HT-29 (cell line): ENCODE results near the gene SNX25. TPM values are rescaled to one million over a fixed set of nuclear protein-coding genes. Genes with fewer than 3 reads are reported as not detected.
"Not testable (repeated sequence)": the region's sequence is repeated elsewhere in the genome, so short reads cannot be mapped to it uniquely, and the experiment has no call there.

Experiments used
- DNase-seq: peaks from one replicate; pipeline ENCODE4 v3.0.0-alpha.2; 2015; ENCODE audit warnings: low spot score
- total RNA-seq: library from RNA; depleted of rRNA; stranded (reverse); fragments of >200 nt; shearing (Covaris generic); gene quantifications from 2 replicates; pipeline ENCODE4 v1.2.3, GENCODE V29; 2014

SNX25 gene
- total RNA-seq, 1 experiment from 2014 or later = 3.3 TPM

DNA sequence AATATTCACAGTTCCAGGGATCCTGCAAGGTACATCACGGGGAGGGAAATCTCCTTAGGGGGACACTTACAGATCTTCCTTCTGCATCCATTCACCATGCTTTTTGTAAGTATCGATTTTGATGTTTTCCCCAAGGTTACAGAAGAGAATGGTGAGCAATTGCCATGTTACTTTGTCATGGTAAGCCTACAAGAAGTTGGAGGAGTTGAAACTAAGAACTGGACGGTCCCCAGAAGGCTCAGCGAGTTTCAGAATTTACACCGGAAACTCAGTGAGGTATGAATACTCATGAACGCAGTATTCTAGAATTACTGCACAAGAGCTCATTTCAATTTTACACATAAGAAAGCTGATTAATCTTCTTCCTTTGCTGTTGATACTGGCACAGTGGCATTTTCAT lies 132.4 kb downstream of the SNX25 start:
- DNase-seq = no peak

DNA sequence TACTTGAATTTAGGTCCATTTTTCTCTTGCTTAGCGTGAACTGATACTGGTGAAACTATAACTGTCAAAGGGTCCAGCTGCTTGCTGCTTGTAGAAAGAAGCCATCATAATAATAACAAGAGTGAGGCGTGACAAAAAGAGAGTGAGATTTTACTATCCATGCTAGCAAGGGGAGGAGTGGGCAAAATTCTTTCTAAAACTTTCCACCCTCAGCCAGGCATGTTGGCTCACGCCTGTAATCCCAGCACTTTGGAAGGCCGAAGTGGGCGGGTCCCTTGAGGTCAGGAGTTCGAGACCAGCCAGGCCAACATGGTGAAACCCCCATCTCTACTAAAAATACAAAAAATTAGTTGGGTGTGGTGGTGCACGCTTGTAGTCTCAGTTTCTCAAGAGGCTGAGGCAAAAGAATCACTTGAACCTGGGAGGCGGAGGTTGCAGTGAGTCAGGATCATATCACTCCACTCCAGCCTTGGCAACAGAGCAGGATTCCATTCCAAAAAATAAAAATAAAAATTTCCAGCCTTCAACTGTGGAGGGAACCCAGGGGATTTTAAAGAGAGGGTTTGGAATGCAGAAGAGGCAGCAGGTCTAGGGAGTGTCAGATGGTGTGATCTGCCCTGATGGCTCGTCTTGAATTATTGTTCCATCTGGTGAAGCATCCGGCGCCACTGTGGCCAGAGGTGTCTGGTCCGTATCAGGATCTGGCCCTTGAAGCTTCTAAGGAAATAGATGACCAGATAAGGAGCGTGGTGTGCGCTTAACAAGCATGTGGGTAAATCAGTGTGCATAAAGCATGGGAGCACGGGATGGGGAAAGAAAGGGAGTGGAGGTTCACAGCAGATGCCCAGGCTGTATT lies 134.6 kb downstream of the SNX25 start:
- DNase-seq = no peak

DNA sequence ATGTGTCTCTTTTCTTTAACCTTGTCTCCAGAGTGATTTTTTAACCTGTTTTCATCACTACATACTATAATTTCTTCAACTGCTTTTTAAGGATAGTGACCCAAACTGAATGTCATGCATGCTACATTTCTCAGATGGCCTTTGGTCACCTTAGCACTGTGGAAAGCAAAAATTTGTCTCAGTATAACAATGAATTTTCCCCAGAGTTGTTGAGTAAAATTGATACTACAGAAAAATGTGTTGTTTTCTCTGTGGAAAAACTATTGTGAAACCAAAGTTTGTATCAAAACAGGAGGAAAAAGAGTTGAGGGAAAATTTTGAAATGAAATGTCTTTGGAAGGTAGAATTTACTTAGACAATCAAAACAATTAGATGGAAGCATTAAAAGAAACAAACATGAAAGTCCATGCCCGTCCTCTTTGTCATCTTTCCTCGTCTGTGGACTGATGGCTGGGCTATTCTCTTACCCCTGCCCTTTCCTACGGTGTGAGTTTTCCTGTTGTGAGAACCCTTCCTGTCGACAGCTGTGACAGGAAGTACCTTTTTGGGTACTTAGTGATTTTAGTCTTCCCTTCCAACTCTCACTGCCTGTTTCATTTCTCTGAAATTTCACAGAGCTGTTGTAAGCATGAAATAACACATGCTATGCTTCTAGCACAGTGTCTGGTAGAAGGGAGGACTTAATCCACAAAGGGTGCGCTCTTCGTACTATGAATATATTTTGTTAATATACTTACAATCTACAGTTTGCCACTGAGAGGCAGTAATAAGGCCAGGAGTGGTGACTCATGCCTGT lies 135.5 kb downstream of the SNX25 start:
- no peak for DNase-seq

DNA sequence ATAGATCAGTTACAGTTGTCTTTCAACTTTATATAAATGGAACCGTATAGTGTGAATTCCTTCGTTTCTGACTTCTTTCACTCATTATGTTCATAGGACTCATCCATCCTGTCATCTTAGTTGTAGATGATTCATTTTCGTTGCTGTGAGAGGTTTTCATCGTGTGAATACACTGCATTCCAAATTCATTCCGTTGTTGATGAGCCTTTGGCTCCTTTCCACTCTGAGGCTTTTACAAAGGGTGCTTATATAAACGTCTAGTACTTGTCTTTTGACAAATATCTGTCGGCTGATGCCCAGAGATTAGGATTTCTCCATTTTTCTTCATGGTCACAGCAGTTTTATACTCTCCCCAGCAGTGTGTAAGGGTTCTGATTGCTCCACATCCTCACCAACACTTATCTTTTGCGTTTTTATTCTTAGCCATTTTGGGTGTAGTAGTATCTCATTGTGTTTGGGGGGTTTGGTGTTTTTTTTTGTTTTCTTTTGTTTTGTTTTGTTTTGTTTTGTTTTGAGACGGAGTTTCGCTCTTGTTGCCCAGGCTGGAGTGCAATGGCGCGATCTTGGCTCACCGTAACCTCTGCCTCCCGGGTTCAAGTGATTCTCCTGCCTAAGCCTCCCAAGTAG lies 137.7 kb downstream of the SNX25 start:
- DNase-seq = no peak

DNA sequence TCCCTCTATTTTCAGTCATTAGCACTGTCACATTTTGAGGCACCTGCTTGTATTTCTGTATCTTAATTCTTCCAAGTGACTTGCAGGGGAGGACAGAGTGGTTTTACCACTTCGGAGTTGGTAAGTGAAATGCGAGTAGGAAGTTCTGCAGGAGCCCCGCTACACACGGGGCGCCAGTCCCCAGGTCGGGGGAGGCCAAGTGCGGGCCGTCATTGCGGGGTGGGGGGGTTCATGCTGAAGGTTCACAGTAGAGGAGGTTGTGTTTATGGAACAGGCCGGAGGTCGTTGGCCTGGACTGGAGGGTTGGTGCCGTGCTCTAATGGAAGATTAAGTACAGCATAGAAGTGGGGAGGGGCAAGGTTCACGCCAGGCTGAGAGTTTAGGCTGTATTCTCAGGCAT lies 142.3 kb downstream of the SNX25 start:
- DNase-seq = no peak

DNA sequence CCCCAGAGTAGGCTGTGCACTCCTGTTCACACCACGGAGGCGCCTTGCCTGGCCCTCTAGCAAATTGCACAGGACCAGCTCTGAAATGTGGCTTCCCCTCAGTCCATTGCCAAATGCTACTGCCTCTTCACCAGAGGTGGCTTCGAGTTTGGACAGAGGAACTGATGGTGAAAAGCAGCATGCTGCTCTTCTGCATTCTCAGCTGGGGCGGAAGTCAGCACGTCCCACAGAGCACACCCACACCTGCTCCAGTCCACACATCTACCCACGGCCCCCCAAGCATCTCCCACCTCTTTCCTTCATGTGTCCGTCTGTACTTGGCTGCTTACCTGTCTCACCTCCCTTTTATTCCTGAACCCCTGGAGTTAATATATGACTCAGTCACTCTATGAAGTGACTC lies 142.8 kb downstream of the SNX25 start:
- DNase-seq = no peak

DNA sequence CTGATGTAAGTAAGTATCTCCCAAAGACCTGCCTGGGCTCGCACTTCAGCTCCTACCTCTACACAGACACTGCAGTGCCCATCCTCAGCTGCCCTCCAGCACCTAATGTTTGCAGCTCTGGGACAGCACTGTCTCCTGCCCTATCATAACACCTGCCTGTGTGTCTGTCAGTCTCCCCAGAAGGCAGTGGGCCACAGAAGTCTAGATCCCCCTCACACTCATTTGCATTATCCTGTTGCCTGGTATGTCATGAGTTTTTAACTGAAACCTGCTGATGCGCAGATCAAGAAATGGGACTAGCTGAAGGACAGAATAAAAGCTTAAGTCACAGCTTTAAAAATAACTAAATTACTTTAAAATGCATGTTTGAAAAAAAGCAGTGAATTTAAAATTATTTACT lies 143.3 kb downstream of the SNX25 start:
- no peak for DNase-seq

DNA sequence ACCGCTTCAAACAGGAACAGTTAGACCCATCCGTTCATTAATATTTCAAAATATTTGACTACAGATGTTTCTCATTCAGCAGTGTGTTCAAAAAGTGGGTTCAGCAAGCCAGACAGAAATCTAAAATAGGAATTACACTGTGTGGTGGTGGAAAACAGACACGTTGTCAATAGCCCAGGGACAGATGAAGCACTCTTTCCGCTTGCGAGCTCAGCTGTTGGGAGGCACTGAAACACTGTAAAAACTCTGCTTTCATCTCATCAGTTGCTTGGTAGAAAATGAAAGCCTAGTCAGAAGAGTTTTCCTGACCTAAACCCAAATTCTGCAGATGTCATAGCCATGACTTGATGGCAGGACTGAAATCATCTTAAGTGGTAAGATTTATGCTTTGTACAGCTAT lies 147.8 kb downstream of the SNX25 start:
- DNase-seq = no peak

DNA sequence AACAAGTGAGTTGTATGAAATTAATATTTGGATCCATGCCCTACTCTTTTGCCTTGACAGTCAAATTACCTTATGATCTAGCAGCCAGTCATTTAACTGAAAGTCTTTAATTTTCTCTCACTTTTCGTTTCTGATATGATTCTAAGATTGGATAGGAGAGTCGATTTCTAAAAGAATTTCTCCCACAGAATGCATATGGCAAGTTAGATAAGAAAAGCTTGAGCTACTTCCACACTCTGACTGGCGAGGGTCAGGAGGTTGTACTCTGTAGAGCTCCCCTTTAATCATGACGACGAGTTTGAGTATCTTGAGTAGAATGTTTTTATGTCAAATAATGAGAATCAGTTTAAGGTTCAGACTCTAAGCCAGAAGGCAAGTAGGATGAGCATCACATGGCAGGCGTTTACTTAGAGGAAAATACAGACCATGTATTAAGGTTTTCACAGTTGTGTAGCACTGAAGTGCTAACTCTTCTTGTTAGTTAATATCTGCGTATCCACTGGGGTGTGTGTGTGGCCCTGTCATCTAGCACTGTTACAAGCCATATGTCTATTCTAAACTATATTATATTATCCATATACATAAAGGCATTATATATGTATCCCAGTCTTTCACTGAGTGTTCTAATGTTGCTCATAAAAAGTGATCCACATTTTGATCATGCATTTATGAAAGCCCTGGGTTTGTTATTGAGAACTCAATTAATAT lies 148.5 kb downstream of the SNX25 start:
- DNase-seq = no peak

DNA sequence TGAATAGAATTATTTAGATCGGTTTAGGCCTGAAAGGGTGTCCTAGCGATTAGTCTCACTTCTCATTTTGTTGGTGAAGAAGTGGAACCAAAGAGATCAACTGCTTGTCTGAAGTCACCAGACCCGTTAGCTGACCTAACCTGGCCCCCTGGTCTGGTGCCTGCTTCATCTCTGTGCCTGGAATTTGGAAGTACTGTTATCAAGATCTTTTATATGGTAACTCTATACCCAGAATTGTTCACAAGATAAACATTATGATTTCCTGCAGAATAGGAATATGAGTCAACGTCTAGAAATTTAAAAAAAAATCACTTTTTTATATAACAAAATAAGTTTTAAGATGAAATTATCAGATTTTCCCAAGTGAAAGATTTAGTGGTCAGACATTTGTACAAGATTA lies 149.1 kb downstream of the SNX25 start:
- DNase-seq = no peak

DNA sequence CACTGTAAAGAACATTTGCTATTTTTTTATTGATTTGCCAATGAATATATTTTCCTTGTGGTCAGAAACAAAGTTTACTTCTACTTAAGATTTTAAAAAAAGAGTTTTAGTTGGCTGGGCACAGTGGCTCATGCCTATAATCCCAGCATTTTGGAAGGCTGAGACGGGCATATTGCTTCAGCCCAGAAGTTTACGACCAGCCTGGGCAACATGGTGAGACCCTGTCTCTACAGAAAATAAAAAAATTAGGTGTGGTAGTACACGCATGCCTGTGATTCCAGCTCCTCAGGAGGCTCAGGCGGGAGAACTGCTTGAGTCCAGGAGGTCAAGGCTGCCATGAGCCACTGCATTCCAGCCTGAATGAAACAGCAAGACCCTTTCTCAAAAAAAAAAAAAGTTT lies 149.6 kb downstream of the SNX25 start:
- no peak for DNase-seq

DNA sequence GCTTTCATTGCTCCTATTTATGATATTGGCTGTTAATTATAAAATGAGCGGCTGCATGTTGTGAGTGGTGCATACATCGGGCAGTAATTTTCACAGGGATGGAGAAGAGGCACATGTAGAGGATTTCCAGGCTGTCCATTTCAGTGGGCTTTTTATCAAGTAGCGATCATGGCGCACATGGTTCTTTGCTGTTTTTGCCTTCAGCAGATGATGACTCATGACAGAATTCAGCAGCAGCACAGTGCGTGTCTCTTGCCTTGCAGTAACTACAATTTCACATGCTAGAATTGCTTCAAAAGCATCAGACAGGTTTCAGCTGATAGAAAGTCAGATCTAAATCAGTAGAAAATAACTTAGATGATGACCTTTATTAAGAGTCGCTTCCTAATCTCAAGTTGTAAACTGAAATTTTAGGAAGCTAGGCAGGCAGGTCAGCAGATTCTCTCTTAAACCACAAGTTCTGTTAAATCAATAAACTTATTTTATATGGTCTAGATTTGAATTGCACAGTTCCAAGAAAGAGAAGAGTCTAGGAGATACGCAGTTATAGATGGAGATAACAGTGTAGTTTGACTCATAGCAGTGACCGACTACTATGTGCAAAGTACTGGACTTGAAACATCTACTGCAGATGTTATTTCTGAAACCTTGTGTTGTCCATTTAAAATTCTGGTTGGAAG lies 150.5 kb downstream of the SNX25 start:
- DNase-seq = no peak

DNA sequence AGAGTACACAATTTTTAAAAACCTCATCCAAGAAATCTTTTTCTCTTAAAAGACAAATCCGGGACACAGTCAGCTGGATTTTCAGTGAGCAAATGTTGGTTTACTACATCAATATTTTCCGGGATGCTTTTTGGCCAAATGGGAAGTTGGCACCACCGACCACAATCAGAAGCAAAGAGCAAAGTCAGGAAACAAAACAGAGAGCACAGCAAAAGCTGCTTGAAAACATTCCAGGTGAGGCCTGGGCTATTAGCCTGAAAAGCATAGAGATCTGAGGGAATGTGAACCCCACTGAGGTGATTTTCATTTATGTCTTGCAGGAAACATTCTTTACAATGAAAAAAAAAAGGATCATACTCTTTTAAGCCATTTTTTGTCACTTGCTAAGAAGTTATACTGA lies 152.5 kb downstream of the SNX25 start:
- DNase-seq = no peak

DNA sequence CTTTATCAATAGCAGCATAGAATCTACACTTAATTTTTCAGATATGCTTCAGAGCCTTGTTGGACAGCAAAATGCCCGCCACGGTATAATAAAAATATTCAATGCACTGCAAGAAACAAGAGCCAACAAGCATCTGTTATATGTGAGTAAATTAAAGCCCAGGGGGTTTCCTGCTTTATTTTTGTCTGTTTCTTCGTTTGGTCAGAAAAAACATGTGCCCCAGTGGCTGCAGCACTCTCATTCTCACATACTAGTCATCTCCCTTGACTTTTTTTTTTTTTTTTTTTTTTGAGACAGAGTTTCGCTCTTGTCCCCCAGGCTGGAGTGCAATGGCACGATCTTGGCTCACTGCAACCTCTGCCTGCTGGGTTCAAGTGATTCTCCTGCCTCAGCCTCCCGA lies 153.2 kb downstream of the SNX25 start:
- DNase-seq = not testable (repeated sequence)

DNA sequence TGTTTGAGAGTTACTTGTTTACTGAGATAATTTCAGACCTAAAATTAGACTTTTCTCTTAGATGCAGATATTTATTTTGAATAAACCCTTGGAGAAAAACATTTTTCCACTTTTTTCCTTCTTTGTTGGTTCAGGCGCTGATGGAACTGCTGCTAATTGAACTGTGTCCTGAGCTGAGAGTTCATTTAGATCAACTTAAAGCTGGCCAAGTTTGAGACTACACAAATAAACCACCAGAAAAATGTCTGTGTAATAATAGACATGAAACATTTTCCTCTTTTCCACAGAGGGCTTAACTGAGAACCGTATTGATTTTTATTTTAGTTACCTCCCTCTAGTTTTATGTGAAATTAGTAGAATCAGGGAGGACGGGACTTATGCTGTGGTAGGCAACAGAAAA lies 153.9 kb downstream of the SNX25 start:
- DNase-seq = no peak

DNA sequence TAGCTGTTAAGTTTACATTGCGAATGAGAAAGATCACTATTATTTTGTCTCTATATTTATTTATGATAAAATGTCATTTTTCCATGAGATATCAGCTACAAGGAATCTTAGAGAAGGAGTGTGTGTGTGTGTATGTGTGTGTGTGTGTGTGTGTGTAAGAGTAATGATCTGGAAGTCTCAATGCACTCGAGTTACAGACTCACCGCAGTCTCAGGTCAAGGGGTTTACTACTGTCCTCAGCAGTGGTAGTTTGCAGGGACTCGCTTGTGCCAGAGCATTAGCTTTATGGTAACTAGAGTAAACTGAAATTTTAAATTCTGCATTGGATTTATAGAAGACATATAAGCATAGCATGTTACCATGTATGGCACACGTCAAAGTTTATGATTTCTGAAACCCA lies 155.5 kb downstream of the SNX25 start:
- no peak for DNase-seq

DNA sequence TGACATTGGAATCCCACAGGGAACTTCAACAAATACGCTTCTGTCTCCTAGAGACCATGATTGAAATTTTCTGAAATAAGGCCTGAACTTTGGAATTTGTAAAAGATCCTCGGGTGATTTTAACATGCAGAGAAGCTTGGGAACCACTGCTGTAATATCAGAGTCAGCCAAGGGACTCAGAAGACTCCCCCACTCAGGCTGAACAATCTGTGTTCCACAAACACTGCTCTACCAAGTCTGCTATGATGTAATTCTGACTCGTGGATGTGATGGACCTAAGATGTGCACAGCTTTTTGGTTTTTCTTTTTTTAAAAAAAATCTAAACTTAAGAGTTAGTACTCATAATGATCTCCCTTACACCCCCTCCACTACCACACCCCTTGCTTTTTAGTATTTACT lies 160.3 kb downstream of the SNX25 start:
- no peak for DNase-seq

DNA sequence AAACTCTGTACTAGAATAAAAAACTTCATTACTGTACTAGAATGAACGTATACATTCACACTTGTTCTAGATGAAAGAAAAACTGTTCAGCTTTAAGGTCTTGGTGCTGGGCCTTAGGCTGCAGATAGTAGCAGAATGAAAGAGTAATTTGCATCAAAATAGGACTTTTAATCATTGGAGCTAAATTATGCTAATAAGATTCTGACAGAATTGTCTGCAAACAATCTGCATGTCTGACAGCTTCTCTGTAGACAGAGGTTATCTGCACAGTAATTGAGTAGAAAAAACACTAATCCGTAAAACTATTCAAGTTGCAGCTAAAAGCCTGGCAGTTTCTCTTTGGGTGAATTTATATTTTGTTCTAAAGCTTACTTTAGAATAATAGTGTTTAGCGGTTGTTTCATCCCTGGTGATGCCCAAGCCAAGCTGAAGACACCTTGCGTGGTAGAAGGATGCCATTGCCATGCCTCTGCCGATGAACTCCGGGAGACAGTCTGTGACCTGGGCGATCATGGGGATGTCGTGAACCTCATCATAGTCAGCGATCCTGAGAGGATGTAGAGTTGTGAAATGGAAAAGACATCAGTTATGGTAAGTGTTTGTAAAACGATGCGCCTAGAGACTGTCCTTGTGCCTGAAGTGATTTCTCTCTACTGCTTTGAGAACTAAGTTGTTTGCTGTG lies 161.0 kb downstream of the SNX25 start:
- no peak for DNase-seq

DNA sequence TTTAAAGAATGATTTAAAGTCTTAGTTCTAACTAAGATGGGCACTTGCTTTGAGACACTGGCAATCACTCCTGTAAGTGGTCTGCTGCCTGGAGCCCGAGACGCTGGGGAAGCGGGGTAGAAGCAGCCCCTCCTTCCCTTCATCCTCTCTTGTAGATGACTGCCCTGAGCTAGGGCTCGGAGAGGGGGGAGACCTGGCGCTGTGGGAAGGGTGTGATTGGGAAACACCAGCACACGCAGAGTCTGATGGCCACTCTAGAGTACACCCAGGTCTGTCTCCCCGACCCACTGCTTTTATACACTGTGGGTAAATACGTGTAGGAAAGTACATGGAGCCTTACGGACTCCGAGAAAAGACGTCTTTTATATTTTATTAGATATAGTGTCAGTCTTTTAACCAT lies 162.3 kb downstream of the SNX25 start:
- no peak for DNase-seq

DNA sequence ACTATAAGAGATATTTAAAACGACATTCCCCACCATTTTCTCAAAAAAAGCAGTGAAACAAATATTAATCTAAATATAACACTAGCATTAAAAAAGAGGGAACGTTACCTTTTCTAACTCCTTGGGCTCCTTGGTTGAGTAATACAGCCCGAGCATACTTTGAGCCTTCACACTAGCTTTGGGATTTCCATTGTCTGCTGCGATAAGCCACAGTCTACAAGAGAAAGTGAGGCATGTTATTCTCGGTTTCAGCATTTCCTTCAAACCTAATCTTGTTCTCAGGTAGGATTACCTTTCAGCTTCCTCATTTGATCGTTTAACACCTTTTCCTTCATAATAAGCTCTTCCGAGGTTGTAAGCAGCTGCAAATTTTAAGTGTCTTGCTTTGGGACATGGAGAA lies 164.6 kb downstream of the SNX25 start:
- DNase-seq = no peak

DNA sequence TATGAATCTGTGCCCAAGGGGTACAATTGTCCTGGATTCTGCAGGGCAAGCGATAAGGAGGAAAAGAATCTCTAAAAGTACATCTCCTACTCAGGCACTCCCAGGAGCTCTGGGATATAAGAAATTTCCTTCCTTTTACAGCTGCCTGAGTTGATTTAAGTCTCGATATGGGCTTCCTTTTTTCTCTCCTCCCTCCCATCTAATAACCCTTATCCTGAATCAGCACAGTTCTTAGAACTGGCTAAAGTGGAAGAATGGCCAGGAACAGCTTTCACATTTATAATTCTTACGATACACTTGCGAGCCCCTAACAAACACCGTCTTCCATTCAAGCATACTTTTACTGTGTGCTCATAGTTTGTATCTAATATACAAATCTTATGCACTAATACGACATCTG lies 165.2 kb downstream of the SNX25 start:
- no peak for DNase-seq
